HepG2 (cell line): ENCODE measurements around the gene PRCD. TPM values are rescaled to one million over a fixed set of nuclear protein-coding genes. Genes with fewer than 3 reads are reported as not detected.

Experiments
- CBX2 ChIP-seq, 2 experiments: fragments of 200-600 bp in 1 of 2; sonication (generic); formaldehyde crosslinking in 1 of 2; IDR thresholded peaks; 2 replicates each; pipeline versions ENCODE4 v1.7.0 to v1.8.1; 2018 to 2022; ENCODE audit warnings: low read depth in 2 of 2, low read length in 1 of 2, mild to moderate bottlenecking in 1 of 2, missing genetic modification reagents in 1 of 2
- HNRNPLL ChIP-seq: fragments of 200-400 bp; formaldehyde crosslinking; IDR thresholded peaks from 2 replicates; pipeline ENCODE4 v1.6.1; 2017; ENCODE audit warnings: mild to moderate bottlenecking, low read depth, low read length; ENCODE audit not compliant: poor library complexity, severe bottlenecking
- HOXA7 ChIP-seq: sonication (generic); formaldehyde crosslinking; IDR thresholded peaks from 2 replicates; pipeline ENCODE4 v1.8.1; 2022; ENCODE audit warnings: mild to moderate bottlenecking, missing genetic modification reagents, moderate library complexity
- IRF2 ChIP-seq: IDR thresholded peaks from 2 replicates; pipeline ENCODE4 v1.6.1; 2018; ENCODE audit warnings: missing genetic modification reagents, missing compliant biosample characterization
- MIXL1 ChIP-seq: IDR thresholded peaks from 2 replicates; pipeline ENCODE4 v1.6.1; 2016
- NAIF1 ChIP-seq: sonication (generic); formaldehyde crosslinking; IDR thresholded peaks from 2 replicates; pipeline ENCODE4 v1.5.0; 2020; ENCODE audit warnings: mild to moderate bottlenecking, missing genetic modification reagents, borderline replicate concordance
- PHF8 ChIP-seq: sonication (generic); formaldehyde crosslinking; IDR thresholded peaks from 2 replicates; pipeline ENCODE4 v1.5.0; 2020; ENCODE audit warnings: missing genetic modification reagents
- RFX5 ChIP-seq: IDR thresholded peaks from 2 replicates; pipeline ENCODE4 v1.6.1; 2011; ENCODE audit warnings: low read depth, low read length, improper control_type of control experiment
- SP140L ChIP-seq: sonication (generic); formaldehyde crosslinking; IDR thresholded peaks from 2 replicates; pipeline ENCODE4 v1.4.0; 2020; ENCODE audit warnings: missing genetic modification reagents, borderline replicate concordance
- SP5 ChIP-seq: IDR thresholded peaks from 2 replicates; pipeline ENCODE4 v1.6.1; 2016; ENCODE audit warnings: low read depth, borderline replicate concordance
- TBL1XR1 ChIP-seq: fragments of 150-350 bp; IDR thresholded peaks from 2 replicates; pipeline ENCODE4 v1.6.1; 2014; ENCODE audit warnings: borderline replicate concordance, low read length; ENCODE audit not compliant: partially characterized antibody
- TCF12 ChIP-seq, 2 experiments: fragments of 450-650 bp in 1 of 2; sonication (generic) in 1 of 2; formaldehyde crosslinking in 1 of 2; IDR thresholded peaks; 2 replicates each; pipeline versions ENCODE4 v1.6.1 to v1.8.0; 2017 to 2022; ENCODE audit warnings: antibody characterized with exemption in 1 of 2, mild to moderate bottlenecking in 1 of 2, missing genetic modification reagents in 1 of 2, moderate library complexity in 1 of 2
- TRAFD1 ChIP-seq: sonication (generic); formaldehyde crosslinking; IDR thresholded peaks from 2 replicates; pipeline ENCODE4 v1.5.1; 2020; ENCODE audit warnings: missing genetic modification reagents, mild to moderate bottlenecking, borderline replicate concordance
- TSC22D2 ChIP-seq: sonication (generic); formaldehyde crosslinking; IDR thresholded peaks from 2 replicates; pipeline ENCODE4 v1.5.1; 2020; ENCODE audit warnings: missing genetic modification reagents, mild to moderate bottlenecking, borderline replicate concordance
- ZHX1 ChIP-seq: sonication (generic); formaldehyde crosslinking; IDR thresholded peaks from 2 replicates; pipeline ENCODE4 v1.8.1; 2022; ENCODE audit warnings: low read depth, mild to moderate bottlenecking, missing genetic modification reagents
- ZNF282 ChIP-seq: fragments of 450-650 bp; IDR thresholded peaks from 2 replicates; pipeline ENCODE4 v1.6.1; 2018; ENCODE audit not compliant: partially characterized antibody
- ZNF414 ChIP-seq: sonication (generic); formaldehyde crosslinking; IDR thresholded peaks from 2 replicates; pipeline ENCODE4 v1.5.0; 2020; ENCODE audit warnings: missing genetic modification reagents
- ZNF737 ChIP-seq: sonication (generic); formaldehyde crosslinking; IDR thresholded peaks from 2 replicates; pipeline ENCODE4 v1.5.0; 2020; ENCODE audit warnings: missing genetic modification reagents, mild to moderate bottlenecking, borderline replicate concordance
- ZNF772 ChIP-seq: sonication (generic); formaldehyde crosslinking; IDR thresholded peaks from 2 replicates; pipeline ENCODE4 v1.5.0; 2020; ENCODE audit warnings: mild to moderate bottlenecking, missing genetic modification reagents
- polyA plus RNA-seq, 8 experiments: library from polyadenylated mRNA; depleted of rRNA in 3 of 8; stranded (reverse) in 7 of 8; unstranded in 1 of 8; fragments of >200 nt; fragmentation: Illumina TruSeq in 4 of 8; extraction: Trizol in 4 of 8; gene quantifications; 2 replicates each; pipeline versions ENCODE4 v1.2.1 to v1.2.3, GENCODE V29; 2011 to 2016; ENCODE audit warnings: low read depth in 4 of 8, missing spikeins in 1 of 8, mixed read lengths in 1 of 8; ENCODE audit not compliant: insufficient read depth in 1 of 8
- total RNA-seq, 5 experiments: library from RNA; depleted of rRNA; stranded (reverse); fragments of >200 nt; fragmentation: Illumina TruSeq; extraction: Trizol; gene quantifications; 2 replicates each; pipeline ENCODE4 v1.2.3, GENCODE V29; 2016; ENCODE audit warnings: low read depth in 1 of 5
- TF ChIP-seq, protein P1 (sequence below): sonication (generic); formaldehyde crosslinking; IDR thresholded peaks from 2 replicates; pipeline ENCODE4; 2020; ENCODE audit warnings: missing genetic modification reagents, mild to moderate bottlenecking, borderline replicate concordance

Gene PRCD
- total and polyA plus RNA-seq, 2 of the 13 experiments (the other 11 are each of a cell fraction or from before 2014, with no cell fraction given) = 0.51 TPM; not detected in 1

- no peak for TF ChIP-seq NAIF1
- no peak for TF ChIP-seq SP140L (CRISPR knock-in tag)
- peak; percentile 6; the same call in 1 of the 2 replicates for TF ChIP-seq ZHX1 (CRISPR knock-in tag)
- peak; percentile 71 for TF ChIP-seq SP5 (CRISPR knock-in tag)
- no peak; the same call in 1 of the 2 replicates for TF ChIP-seq TRAFD1
- TF ChIP-seq HOXA7 (CRISPR knock-in tag) = no peak
- no peak for TF ChIP-seq ZNF737 (CRISPR knock-in tag)
- TF ChIP-seq ZNF772 (CRISPR knock-in tag) = peak; percentile 54; the same call in 1 of the 2 replicates
- TF ChIP-seq MIXL1 = 0 out of 2 replicates have a peak, but pooled peaks have one; percentile 8
- TF ChIP-seq PHF8 (CRISPR knock-in tag) = peak; percentile 74
- TF ChIP-seq, protein P1, sequence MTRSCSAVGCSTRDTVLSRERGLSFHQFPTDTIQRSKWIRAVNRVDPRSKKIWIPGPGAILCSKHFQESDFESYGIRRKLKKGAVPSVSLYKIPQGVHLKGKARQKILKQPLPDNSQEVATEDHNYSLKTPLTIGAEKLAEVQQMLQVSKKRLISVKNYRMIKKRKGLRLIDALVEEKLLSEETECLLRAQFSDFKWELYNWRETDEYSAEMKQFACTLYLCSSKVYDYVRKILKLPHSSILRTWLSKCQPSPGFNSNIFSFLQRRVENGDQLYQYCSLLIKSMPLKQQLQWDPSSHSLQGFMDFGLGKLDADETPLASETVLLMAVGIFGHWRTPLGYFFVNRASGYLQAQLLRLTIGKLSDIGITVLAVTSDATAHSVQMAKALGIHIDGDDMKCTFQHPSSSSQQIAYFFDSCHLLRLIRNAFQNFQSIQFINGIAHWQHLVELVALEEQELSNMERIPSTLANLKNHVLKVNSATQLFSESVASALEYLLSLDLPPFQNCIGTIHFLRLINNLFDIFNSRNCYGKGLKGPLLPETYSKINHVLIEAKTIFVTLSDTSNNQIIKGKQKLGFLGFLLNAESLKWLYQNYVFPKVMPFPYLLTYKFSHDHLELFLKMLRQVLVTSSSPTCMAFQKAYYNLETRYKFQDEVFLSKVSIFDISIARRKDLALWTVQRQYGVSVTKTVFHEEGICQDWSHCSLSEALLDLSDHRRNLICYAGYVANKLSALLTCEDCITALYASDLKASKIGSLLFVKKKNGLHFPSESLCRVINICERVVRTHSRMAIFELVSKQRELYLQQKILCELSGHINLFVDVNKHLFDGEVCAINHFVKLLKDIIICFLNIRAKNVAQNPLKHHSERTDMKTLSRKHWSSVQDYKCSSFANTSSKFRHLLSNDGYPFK (CRISPR knock-in tag) = no peak
- TF ChIP-seq RFX5 = peak; percentile 3; the same call in 1 of the 2 replicates
- TF ChIP-seq CBX2 (IDR thresholded peaks at IDR 0.05; ENCODE audit: low read depth, low read length) = no peak
- no peak; the same call in 1 of the 2 replicates for TF ChIP-seq CBX2 (CRISPR knock-in tag; IDR thresholded peaks at IDR 0.05; ENCODE audit: low read depth)
- no peak for TF ChIP-seq ZNF414 (CRISPR knock-in tag)
- no peak for TF ChIP-seq TBL1XR1
- 0 out of 2 replicates have a peak, but pooled peaks have one; percentile 28 for TF ChIP-seq IRF2 (CRISPR knock-in tag)
- TF ChIP-seq TSC22D2 = no peak; the same call in 1 of the 2 replicates
- TF ChIP-seq HNRNPLL = peak; percentile 84
- TF ChIP-seq TCF12 (IDR thresholded peaks at IDR 0.05) = no peak
- peak; percentile 75; the same call in 1 of the 2 replicates for TF ChIP-seq TCF12 (CRISPR knock-in tag; IDR thresholded peaks at IDR 0.05)
- no peak for TF ChIP-seq ZNF282
These were observed 38.6 kb upstream of the PRCD start, which contains the start of gene RHBDF2 (continued) for GRCh38 chr17:76501018-76501826.
